Measurements from ENCODE around the gene WNT2B. TPM values are rescaled to one million over a fixed set of nuclear protein-coding genes. Genes with fewer than 3 reads are reported as not detected.
"Not testable (repeated sequence)": the region's sequence is repeated elsewhere in the genome, so short reads cannot be mapped to it uniquely, and the experiment has no call there.

Gene WNT2B
- total RNA-seq, 4 donors from 2014 or later: 2.7 to 6.3 (median 3.8) TPM

GRCh38 chr1:112472142-112472541 is 36.6 kb upstream of the WNT2B start:
- Histone ChIP-seq H3K9me3 (peaks cover 0 to 2% (median 0%) of the 10 kb centered on the region in 4 donors), H3K4me3 (no peak overlapping the region), H3K36me3 (no peaks in the 10 kb centered on the region), H3K27me3 (no peaks in the 10 kb centered on the region), H3K27ac (replicated peaks in 1 of 4) (no peak overlapping the region), H3K4me1 (peaks cover 0 to 3% (median 2%) of the 10 kb centered on the region in 4 donors)
- intact Hi-C loops (cut with DNase I): no loop called here
- TF ChIP-seq POLR2AphosphoS5 (IDR thresholded peaks at IDR 0.05) (no peak), POLR2A (IDR thresholded peaks at IDR 0.05; ENCODE audit: low read depth) (no peak), EP300 (IDR thresholded peaks at IDR 0.05) (no peak)
- TF ChIP-seq, protein P1, sequence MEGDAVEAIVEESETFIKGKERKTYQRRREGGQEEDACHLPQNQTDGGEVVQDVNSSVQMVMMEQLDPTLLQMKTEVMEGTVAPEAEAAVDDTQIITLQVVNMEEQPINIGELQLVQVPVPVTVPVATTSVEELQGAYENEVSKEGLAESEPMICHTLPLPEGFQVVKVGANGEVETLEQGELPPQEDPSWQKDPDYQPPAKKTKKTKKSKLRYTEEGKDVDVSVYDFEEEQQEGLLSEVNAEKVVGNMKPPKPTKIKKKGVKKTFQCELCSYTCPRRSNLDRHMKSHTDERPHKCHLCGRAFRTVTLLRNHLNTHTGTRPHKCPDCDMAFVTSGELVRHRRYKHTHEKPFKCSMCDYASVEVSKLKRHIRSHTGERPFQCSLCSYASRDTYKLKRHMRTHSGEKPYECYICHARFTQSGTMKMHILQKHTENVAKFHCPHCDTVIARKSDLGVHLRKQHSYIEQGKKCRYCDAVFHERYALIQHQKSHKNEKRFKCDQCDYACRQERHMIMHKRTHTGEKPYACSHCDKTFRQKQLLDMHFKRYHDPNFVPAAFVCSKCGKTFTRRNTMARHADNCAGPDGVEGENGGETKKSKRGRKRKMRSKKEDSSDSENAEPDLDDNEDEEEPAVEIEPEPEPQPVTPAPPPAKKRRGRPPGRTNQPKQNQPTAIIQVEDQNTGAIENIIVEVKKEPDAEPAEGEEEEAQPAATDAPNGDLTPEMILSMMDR (IDR thresholded peaks at IDR 0.05): no peak
- WGBS: 83% methylated on average over 1 of the region's 1 CpG
- DNase-seq (ENCODE audit: extremely low spot score): no peak

GRCh38 chr1:112477550-112477949 is 31.2 kb upstream of the WNT2B start:
- TF ChIP-seq, protein P1 (IDR thresholded peaks at IDR 0.05): no peak
- no peak for TF ChIP-seq POLR2AphosphoS5 (IDR thresholded peaks at IDR 0.05)
- no peak for TF ChIP-seq EP300 (IDR thresholded peaks at IDR 0.05)
- TF ChIP-seq POLR2A (IDR thresholded peaks at IDR 0.05; ENCODE audit: low read depth): no peak
- Histone ChIP-seq H3K9me3 (peaks cover 0 to 10% (median 5%) of the 10 kb centered on the region in 4 donors), H3K36me3 (no peaks in the 10 kb centered on the region), H3K4me3 (no peak overlapping the region), H3K27ac (replicated peaks in 1 of 4) (no peak overlapping the region), H3K27me3 (no peaks in the 10 kb centered on the region), H3K4me1 (no peaks in the 10 kb centered on the region)
- no peak for DNase-seq (ENCODE audit: extremely low spot score)
- intact Hi-C loops (cut with DNase I): no loop called here

GRCh38 chr1:112478314-112478713 is 30.5 kb upstream of the WNT2B start:
- no peak overlapping the region for H3K4me3 ChIP-seq
- intact Hi-C loops (cut with DNase I): no loop called here
- no peak for TF ChIP-seq EP300 (IDR thresholded peaks at IDR 0.05)
- no peak for TF ChIP-seq POLR2AphosphoS5 (IDR thresholded peaks at IDR 0.05)
- TF ChIP-seq, protein P1 (IDR thresholded peaks at IDR 0.05): no peak
- TF ChIP-seq POLR2A (IDR thresholded peaks at IDR 0.05; ENCODE audit: low read depth): no peak
- H3K36me3 ChIP-seq: no peaks in the 10 kb centered on the region
- H3K27ac ChIP-seq (replicated peaks in 1 of 4): no peak overlapping the region
- WGBS: 100% methylated on average over 1 of the region's 1 CpG
- no peaks in the 10 kb centered on the region for H3K27me3 ChIP-seq
- no peaks in the 10 kb centered on the region for H3K4me1 ChIP-seq
- peaks cover 0 to 10% (median 5%) of the 10 kb centered on the region in 4 donors for H3K9me3 ChIP-seq
- DNase-seq (ENCODE audit: extremely low spot score): no peak

GRCh38 chr1:112486063-112486462 is 22.7 kb upstream of the WNT2B start:
- WGBS: 100% methylated on average over 1 of the region's 1 CpG

DNA sequence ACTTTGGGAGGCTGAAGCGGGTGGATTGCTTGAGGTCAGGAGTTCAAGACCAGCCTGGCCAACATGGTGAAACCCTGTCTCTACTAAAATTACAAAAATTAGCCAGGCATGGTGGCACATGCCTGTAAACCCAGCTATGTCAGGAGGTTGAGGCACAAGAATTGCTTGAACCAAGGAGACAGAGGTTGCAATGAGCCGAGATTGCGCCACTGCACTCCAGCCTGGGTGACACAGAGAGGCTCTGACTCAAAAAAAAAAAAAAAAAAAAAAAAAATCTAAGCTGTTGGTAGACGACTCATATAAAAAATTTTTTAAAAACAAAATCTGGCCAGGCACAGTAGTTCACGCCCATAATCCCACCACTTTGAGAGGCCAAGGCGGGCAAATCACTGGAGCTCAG is 21.1 kb upstream of the WNT2B start:
- intact Hi-C loops (cut with DNase I); H3K4me3 ChIP-seq; H3K9me3 ChIP-seq; DNase-seq (ENCODE audit: extremely low spot score); H3K27me3 ChIP-seq; H3K4me1 ChIP-seq; H3K27ac ChIP-seq (replicated peaks in 1 of 4); H3K36me3 ChIP-seq: not testable (repeated sequence)
- 94% methylated on average over 6 of the region's 6 CpGs for WGBS

More at GRCh38 chr1:112486063-112486462, 22.7 kb upstream of the WNT2B start:
- H3K27ac ChIP-seq (replicated peaks in 1 of 4); intact Hi-C loops (cut with DNase I); H3K27me3 ChIP-seq; DNase-seq (ENCODE audit: extremely low spot score); H3K4me3 ChIP-seq; H3K9me3 ChIP-seq; H3K4me1 ChIP-seq; H3K36me3 ChIP-seq: not testable (repeated sequence)

GRCh38 chr1:112488141-112488540 is 20.6 kb upstream of the WNT2B start:
- intact Hi-C loops (cut with DNase I): no loop called here
- no peaks in the 10 kb centered on the region for H3K4me1 ChIP-seq
- H3K9me3 ChIP-seq: no peaks in the 10 kb centered on the region
- no peaks in the 10 kb centered on the region for H3K27me3 ChIP-seq
- H3K27ac ChIP-seq (replicated peaks in 1 of 4): no peak overlapping the region
- no peaks in the 10 kb centered on the region for H3K36me3 ChIP-seq
- TF ChIP-seq POLR2AphosphoS5 (IDR thresholded peaks at IDR 0.05): no peak
- no peak for TF ChIP-seq POLR2A (IDR thresholded peaks at IDR 0.05; ENCODE audit: low read depth)
- TF ChIP-seq EP300 (IDR thresholded peaks at IDR 0.05): no peak
- TF ChIP-seq, protein P1 (IDR thresholded peaks at IDR 0.05): no peak
- no peak for DNase-seq (ENCODE audit: extremely low spot score)
- H3K4me3 ChIP-seq: no peak overlapping the region
- 97% methylated on average over 5 of the region's 5 CpGs for WGBS

Data from esophagus muscularis mucosa (tissue), 4 donors.